ENCODE measurements around the gene PIK3IP1.

GRCh38 chr22:31337178-31337577 is 44.9 kb upstream of the PIK3IP1 start:
- TF ChIP-seq REST (IDR thresholded peaks at IDR 0.05; ENCODE audit: low read depth, low read length) (no peak), MTA2 (IDR thresholded peaks at IDR 0.05; ENCODE audit: low read depth) (no peak), CTCF (IDR thresholded peaks at IDR 0.05 in 2 of 3, conservative IDR thresholded peaks at IDR 0.05 in 1 of 3; ENCODE audit: control insufficient read depth in 2 of 3, extremely low read depth in 1 of 3, insufficient read depth in 1 of 3, low read depth in 3 of 3, low read length in 3 of 3) (no peak), RUNX3 (IDR thresholded peaks at IDR 0.05; ENCODE audit: low read length) (no peak), YBX1 (IDR thresholded peaks at IDR 0.05) (no peak), GABPA (IDR thresholded peaks at IDR 0.05; ENCODE audit: low read depth) (no peak), BRCA1 (IDR thresholded peaks at IDR 0.05; ENCODE audit: low read depth, low read length) (no peak), FOXM1 (IDR thresholded peaks at IDR 0.05; ENCODE audit: low read depth, low read length) (no peak), EZH2 (IDR thresholded peaks at IDR 0.05; ENCODE audit: borderline replicate concordance, control insufficient read depth, low read depth, low read length) (no peak), JUND (IDR thresholded peaks at IDR 0.05; ENCODE audit: low read depth, low read length) (no peak)

Data from GM12878 (cell line).